CD4-positive, alpha-beta T cell (primary cell): ENCODE measurements around the gene ZFP1. TPM values are rescaled to one million over a fixed set of nuclear protein-coding genes. Genes with fewer than 3 reads are reported as not detected.
"Not testable (repeated sequence)": the region's sequence is repeated elsewhere in the genome, so short reads cannot be mapped to it uniquely, and the experiment has no call there.

Source experiments
- ATAC-seq: fragments of 200-7000 bp; cut with Tn5 transposase; one replicate; pipeline ENCODE4 v1.10.0; 2022; ENCODE audit warnings: mild to moderate bottlenecking; ENCODE audit not compliant: poor library complexity
- CTCF ChIA-PET: fragments of 350-600 bp; sonication (Branson Sonifier 250); formaldehyde crosslinking; loops from one replicate; lab custom pipeline; 2021; ENCODE audit warnings: antibody characterized with exemption, inconsistent platforms; lab: Charles Lee
- POLR2A ChIA-PET: fragments of 350-600 bp; sonication (Branson Sonifier 250); formaldehyde crosslinking; loops from one replicate; lab custom pipeline; 2021; ENCODE audit warnings: antibody characterized with exemption, inconsistent platforms; lab: Charles Lee
- DNase-seq, 14 experiments: peaks; one replicate each; pipeline ENCODE4 v3.0.0-alpha.2; 2013 to 2020; ENCODE audit warnings: mixed read lengths in 2 of 14
- H3K27ac ChIP-seq, 2 donors: one replicate each; pipeline versions ENCODE4 v1.5.1 to v1.7.0; 2013; ENCODE audit warnings: low read length in 2 of 2, low read depth in 1 of 2, mild to moderate bottlenecking in 1 of 2
- H3K27me3 ChIP-seq, 2 experiments: 1 replicate in 1 of 2; 2 replicates in 1 of 2; pipeline versions ENCODE4 v1.6.1 to v1.7.0; 2013; ENCODE audit warnings: low read length in 2 of 2, control low read depth in 1 of 2, mild to moderate bottlenecking in 1 of 2, moderate library complexity in 1 of 2; ENCODE audit not compliant: insufficient read depth in 2 of 2, control insufficient read depth in 1 of 2
- H3K36me3 ChIP-seq: one replicate; pipeline ENCODE4 v1.6.1; 2013; ENCODE audit warnings: low read length, control low read depth; ENCODE audit not compliant: insufficient read depth
- H3K4me1 ChIP-seq: one replicate; pipeline ENCODE4 v1.6.1; 2013; ENCODE audit warnings: low read length, control low read depth; ENCODE audit not compliant: insufficient read depth
- H3K4me3 ChIP-seq: one replicate; pipeline ENCODE4 v1.5.1; 2013; ENCODE audit warnings: mild to moderate bottlenecking, low read length, moderate library complexity
- H3K9me3 ChIP-seq, 2 experiments: 1 replicate in 1 of 2; 2 replicates in 1 of 2; pipeline versions ENCODE4 v1.6.1 to v1.7.0; 2013; ENCODE audit warnings: low read length in 2 of 2, mild to moderate bottlenecking in 2 of 2, control low read depth in 1 of 2, moderate library complexity in 1 of 2; ENCODE audit not compliant: control insufficient read depth in 1 of 2, insufficient read depth in 1 of 2
- H3K27ac Mint-ChIP-seq: one replicate; pipeline ENCODE4 v1.8.0; 2020; ENCODE audit warnings: mixed read lengths
- H3K27me3 Mint-ChIP-seq: one replicate; pipeline ENCODE4 v1.8.0; 2021; ENCODE audit warnings: mixed read lengths
- H3K36me3 Mint-ChIP-seq: one replicate; pipeline ENCODE4 v1.8.0; 2021; ENCODE audit warnings: low read depth, mixed read lengths
- H3K4me1 Mint-ChIP-seq: one replicate; pipeline ENCODE4 v1.8.0; 2021; ENCODE audit warnings: low read depth, mixed read lengths
- H3K4me3 Mint-ChIP-seq: one replicate; pipeline ENCODE4 v1.8.0; 2020; ENCODE audit warnings: mild to moderate bottlenecking, mixed read lengths
- H3K9me3 Mint-ChIP-seq: one replicate; pipeline ENCODE4 v1.8.0; 2020; ENCODE audit warnings: mixed read lengths
- CTCF ChIP-seq: fragments of 200-600 bp; IDR thresholded peaks from one replicate; pipeline ENCODE4 v1.8.0; 2022; ENCODE audit warnings: antibody characterized with exemption, mild to moderate bottlenecking
- intact Hi-C, 2 experiments: fragments of 100-400 bp; cut with DNase I in 1 of 2; cut with micrococcal nuclease in 1 of 2; formaldehyde crosslinking; loops; one replicate each; pipeline versions ENCODE4 v1.15.1 to v1.9.0; 2023 to 2025; cut with DNase I, micrococcal nuclease
- total RNA-seq, 174 experiments: library from RNA in 2 of 174; stranded (reverse) in 2 of 174; gene quantifications; one replicate each; pipeline ENCODE4 v1.2.3 and lab custom pipeline; 2021 to 2026

The ZFP1 gene
- total RNA-seq, 2 experiments from 2014 or later = 6.2 to 7.5 TPM

GRCh38 chr16:75203667-75204409 lies 55.5 kb downstream of the ZFP1 start:
- no peaks in the 10 kb centered on the region for H3K36me3 ChIP-seq
- H3K4me3 ChIP-seq = no peak overlapping the region
- Mint-ChIP-seq H3K4me3 (no peak overlapping the region), H3K4me1 (peaks cover 33% of the 10 kb centered on the region), H3K27me3 (peaks cover 5% of the 10 kb centered on the region), H3K27ac (no peak overlapping the region), H3K36me3 (no peaks in the 10 kb centered on the region), H3K9me3 (no peaks in the 10 kb centered on the region)
- no peak for DNase-seq
- H3K4me1 ChIP-seq = peaks cover 15% of the 10 kb centered on the region
- intact Hi-C loops = loop anchor here in 1 of 2 experiments (2.0 kb wide), 1 partner anchor 19 kb away; no protein-coding TSS in a partner anchor
- ChIA-PET CTCF (no interaction called here), POLR2A (interaction anchor here (0.6 kb wide), 2 partner anchors 16 to 342 kb away, joined by 3 read pairs; no protein-coding TSS in a partner anchor)
- H3K27me3 ChIP-seq = no peaks in the 10 kb centered on the region
- no peak for TF ChIP-seq CTCF
- no peaks in the 10 kb centered on the region for H3K9me3 ChIP-seq
- ATAC-seq = no peak
- H3K27ac ChIP-seq = no peak overlapping the region

GRCh38 chr16:75204410-75204758 lies 56.1 kb downstream of the ZFP1 start:
- ATAC-seq (no peak), DNase-seq (no peak)
- Histone ChIP-seq H3K4me3 (no peak overlapping the region), H3K27me3 (no peaks in the 10 kb centered on the region), H3K4me1 (peaks cover 14% of the 10 kb centered on the region), H3K27ac (no peak overlapping the region), H3K36me3 (no peaks in the 10 kb centered on the region), H3K9me3 (no peaks in the 10 kb centered on the region)
- TF ChIP-seq CTCF = no peak
- POLR2A ChIA-PET = interaction anchor here (0.6 kb wide), 2 partner anchors 15 to 342 kb away, joined by 3 read pairs; no protein-coding TSS in a partner anchor
- no peaks in the 10 kb centered on the region for H3K9me3 Mint-ChIP-seq
- peaks cover 30% of the 10 kb centered on the region for H3K4me1 Mint-ChIP-seq
- intact Hi-C loops = no loop called here
- H3K27me3 Mint-ChIP-seq = peaks cover 1% of the 10 kb centered on the region
- H3K4me3 Mint-ChIP-seq = no peak overlapping the region
- CTCF ChIA-PET = no interaction called here
- no peaks in the 10 kb centered on the region for H3K36me3 Mint-ChIP-seq
- H3K27ac Mint-ChIP-seq = no peak overlapping the region

- H3K36me3 ChIP-seq, H3K27me3 ChIP-seq, POLR2A ChIA-PET, H3K9me3 Mint-ChIP-seq, CTCF ChIA-PET, H3K9me3 ChIP-seq, DNase-seq, H3K27me3 Mint-ChIP-seq, H3K4me3 Mint-ChIP-seq, H3K4me3 ChIP-seq, intact Hi-C loops, H3K36me3 Mint-ChIP-seq, H3K27ac ChIP-seq, ATAC-seq, H3K27ac Mint-ChIP-seq: not testable (repeated sequence)
- peaks cover 11% of the 10 kb centered on the region for H3K4me1 ChIP-seq
- peaks cover 25% of the 10 kb centered on the region for H3K4me1 Mint-ChIP-seq
Measured at GRCh38 chr16:75204905-75205304, 56.6 kb downstream of the ZFP1 start.

GRCh38 chr16:75205438-75205837 lies 57.1 kb downstream of the ZFP1 start:
- H3K36me3 Mint-ChIP-seq, H3K27me3 Mint-ChIP-seq, H3K36me3 ChIP-seq, H3K27ac ChIP-seq, H3K4me3 ChIP-seq, intact Hi-C loops, H3K9me3 ChIP-seq, POLR2A ChIA-PET, H3K9me3 Mint-ChIP-seq, H3K4me3 Mint-ChIP-seq, H3K27me3 ChIP-seq, ATAC-seq, DNase-seq, H3K27ac Mint-ChIP-seq, CTCF ChIA-PET: not testable (repeated sequence)
- H3K4me1 Mint-ChIP-seq = peaks cover 22% of the 10 kb centered on the region
- peaks cover 11% of the 10 kb centered on the region for H3K4me1 ChIP-seq

- peaks cover 15% of the 10 kb centered on the region for H3K4me1 Mint-ChIP-seq
- H3K36me3 ChIP-seq, H3K27ac Mint-ChIP-seq, H3K4me1 ChIP-seq, H3K36me3 Mint-ChIP-seq, H3K4me3 ChIP-seq, ATAC-seq, H3K9me3 ChIP-seq, H3K4me3 Mint-ChIP-seq, H3K27me3 Mint-ChIP-seq, H3K27me3 ChIP-seq, CTCF ChIA-PET, POLR2A ChIA-PET, H3K27ac ChIP-seq, DNase-seq, H3K9me3 Mint-ChIP-seq: not testable (repeated sequence)
- intact Hi-C loops = loop anchor here in 1 of 2 experiments (2.0 kb wide), 1 partner anchor 21 kb away; no protein-coding TSS in a partner anchor
Measured at GRCh38 chr16:75205961-75206748, 57.8 kb downstream of the ZFP1 start.
